ENCODE measurements around the gene CD81. TPM values are rescaled to one million over a fixed set of nuclear protein-coding genes. Genes with fewer than 3 reads are reported as not detected.

CD81 gene
- total and polyA plus RNA-seq, 9 of the 15 experiments (the other 6 are each of a cell fraction or from before 2014, with no cell fraction given): 2.4 to 189 (median 61.7) TPM

- Histone ChIP-seq H3K27me3 (ENCODE audit: control insufficient read depth in 2 of 2, insufficient read depth in 2 of 2, low read length in 2 of 2) (no peaks in the 10 kb centered on the region), H3K4me1 (replicated peaks in 1 of 2; ENCODE audit: control insufficient read depth in 2 of 2, insufficient read depth in 2 of 2, low read length in 2 of 2) (peaks cover 16 to 88% of the 10 kb centered on the region in 2 experiments; a peak in 4 of 5 replicates), H3K36me3 (ENCODE audit: control insufficient read depth, insufficient read depth, low read length) (peaks cover 49% of the 10 kb centered on the region; the same call in 2 of the 3 replicates), H3K4me2 (ENCODE audit: insufficient read depth, low read length) (no peak overlapping the region), H2AFZ (ENCODE audit: low read depth, low read length) (no peak overlapping the region), H3K4me3 (no peak overlapping the region), H3K9me3 (replicated peaks; ENCODE audit: control insufficient read depth, insufficient read depth, low read depth, low read length) (no peaks in the 10 kb centered on the region), H3K27ac (ENCODE audit: extremely low read depth, low read depth, low read length) (no peak overlapping the region), H4K20me1 (replicated peaks; ENCODE audit: control insufficient read depth, insufficient read depth, low read length) (peaks cover 63% of the 10 kb centered on the region), H3K9ac (ENCODE audit: insufficient read depth in 1 of 2, low read depth in 2 of 2, low read length in 2 of 2) (0 out of 4 replicates have a peak overlapping the region, but pooled peaks of 1 of the 2 experiments have one; percentile 28), H3K9me1 (ENCODE audit: control insufficient read depth, insufficient read depth, low read length) (peaks cover 27% of the 10 kb centered on the region), H3K79me2 (ENCODE audit: control insufficient read depth, insufficient read depth, low read length) (peaks cover 89% of the 10 kb centered on the region)
- FAIRE-seq (no peak), ATAC-seq (peak; percentile 40), DNase-seq (ENCODE audit: extremely low read depth in 1 of 4, low spot score in 3 of 4) (no peak)
- CTCF ChIA-PET (ENCODE audit: low intra/inter-chr PET ratio): no interaction called here
- no TSS peak for BruUV-seq (replicated peaks)
- POLR2A ChIA-PET: interaction anchor here (0.5 to 1.1 kb wide), 6 partner anchors 11 to 822 kb away, joined by 3 to 4 read pairs (median 3); no protein-coding TSS in a partner anchor
- in situ Hi-C loops (cut with MboI) (no loop called here), intact Hi-C loops (cut with micrococcal nuclease) (no loop called here)
- WGBS (ENCODE audit: insufficient coverage, low coverage, missing lambda C conversion rate): 55% methylated on average over 19 of the region's 26 CpGs
- no peak for TF ChIP-seq GATAD2B (IDR thresholded peaks at IDR 0.05; ENCODE audit: borderline replicate concordance)
- TF ChIP-seq MTA1 (IDR thresholded peaks at IDR 0.05; ENCODE audit: borderline replicate concordance): no peak
- no peak for TF ChIP-seq E2F8 (IDR thresholded peaks at IDR 0.05; ENCODE audit: low read depth, partially characterized antibody)
- no peak for TF ChIP-seq ZNF655 (CRISPR knock-in tag; IDR thresholded peaks at IDR 0.05)
- TF ChIP-seq TCF7 (IDR thresholded peaks at IDR 0.05; ENCODE audit: borderline replicate concordance): no peak
- TF ChIP-seq L3MBTL2 (IDR thresholded peaks at IDR 0.05): no peak
- no peak for TF ChIP-seq HDAC1 (IDR thresholded peaks at IDR 0.05)
- no peak for TF ChIP-seq ZNF707 (CRISPR knock-in tag; conservative IDR thresholded peaks at IDR 0.05)
- TF ChIP-seq RBFOX2 (IDR thresholded peaks at IDR 0.05; ENCODE audit: low read depth, low read length): peak; percentile 29; the same call in 1 of the 2 replicates
- TF ChIP-seq TBL1XR1 (IDR thresholded peaks at IDR 0.05; ENCODE audit: low read length in 2 of 2): no peak
- TF ChIP-seq MEF2A (IDR thresholded peaks at IDR 0.05; ENCODE audit: control insufficient read depth, low read depth, low read length): peak; percentile 55; the same call in 1 of the 2 replicates
- TF ChIP-seq MLX (CRISPR knock-in tag; conservative IDR thresholded peaks at IDR 0.05): no peak
- TF ChIP-seq POLR2G (IDR thresholded peaks at IDR 0.05; ENCODE audit: low read depth, low read length): 0 out of 2 replicates have a peak, but pooled peaks have one; percentile 16
- no peak for TF ChIP-seq NFATC3 (IDR thresholded peaks at IDR 0.05)
Observed at GRCh38 chr11:2382936-2383851, 6.1 kb downstream of the CD81 start.
